GM19438 (cell line): ENCODE data around the gene NDUFB8.

Experiments
- ATAC-seq: cut with Tn5 transposase; IDR thresholded peaks from one replicate; pipeline ENCODE4 v1.9.1; 2021; ENCODE audit warnings: low read depth; ENCODE audit not compliant: unreplicated experiment

NDUFB8 gene

DNA sequence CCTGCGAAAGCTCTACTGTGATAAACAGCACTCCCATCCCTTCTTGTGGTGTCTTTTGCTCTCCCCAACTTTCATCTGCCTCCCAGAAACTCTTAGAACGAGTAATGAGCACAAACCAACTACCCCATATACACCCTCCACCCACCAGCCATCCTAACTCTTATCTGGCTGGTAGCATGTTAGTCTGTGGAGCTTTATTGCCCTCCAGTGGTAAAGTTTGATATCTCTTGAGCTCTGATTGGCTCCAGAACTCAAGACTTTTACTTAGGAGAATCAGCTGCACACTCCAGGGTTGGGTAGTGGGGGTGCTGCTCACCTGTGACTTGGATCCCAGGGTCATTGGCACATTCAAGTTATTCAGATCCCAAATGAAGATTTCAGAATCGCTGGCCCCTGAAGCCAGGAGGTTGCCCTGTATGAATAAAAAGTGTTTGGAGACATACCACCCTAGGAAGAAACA lies 20.9 kb downstream of the NDUFB8 start:
- ATAC-seq, result peak; percentile 48

DNA sequence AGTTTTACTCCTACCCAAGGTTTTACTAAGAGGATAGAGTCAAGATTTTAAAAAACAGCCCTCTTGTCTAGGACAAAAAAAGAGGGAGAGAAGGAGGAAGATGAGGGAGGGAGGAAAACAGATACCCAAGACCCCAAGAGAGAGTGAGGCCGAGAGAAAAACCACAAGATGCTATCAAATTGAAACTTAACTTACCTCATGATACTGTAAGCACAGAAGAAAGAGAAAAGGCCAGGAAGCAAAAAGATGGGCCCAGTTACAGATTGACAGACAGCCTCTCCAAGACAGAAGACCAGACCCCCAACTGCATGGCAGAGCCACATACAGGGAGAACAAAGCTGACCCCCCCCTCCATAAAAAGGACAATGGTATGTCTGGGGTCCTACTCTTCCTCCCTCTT lies 21.4 kb downstream of the NDUFB8 start:
- ATAC-seq, result no peak

DNA sequence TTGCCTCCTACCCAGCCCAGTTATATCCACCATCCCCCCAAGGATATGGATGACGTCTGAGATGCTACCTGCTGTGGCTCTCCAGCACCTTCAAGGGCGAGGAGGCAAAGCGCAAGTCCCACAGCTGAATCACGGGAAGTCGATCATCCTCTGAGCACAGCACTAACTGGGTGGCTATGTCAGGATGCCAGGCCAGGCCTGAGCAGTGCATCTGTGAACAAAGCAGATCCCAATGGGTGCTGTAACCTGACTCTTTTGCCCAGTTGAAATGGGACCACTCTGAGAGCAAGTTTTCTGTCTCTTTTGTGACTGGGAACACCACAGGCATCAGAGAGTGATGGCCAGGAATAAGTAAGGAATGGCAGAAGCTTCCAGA lies 22.3 kb downstream of the NDUFB8 start:
- ATAC-seq, result no peak

DNA sequence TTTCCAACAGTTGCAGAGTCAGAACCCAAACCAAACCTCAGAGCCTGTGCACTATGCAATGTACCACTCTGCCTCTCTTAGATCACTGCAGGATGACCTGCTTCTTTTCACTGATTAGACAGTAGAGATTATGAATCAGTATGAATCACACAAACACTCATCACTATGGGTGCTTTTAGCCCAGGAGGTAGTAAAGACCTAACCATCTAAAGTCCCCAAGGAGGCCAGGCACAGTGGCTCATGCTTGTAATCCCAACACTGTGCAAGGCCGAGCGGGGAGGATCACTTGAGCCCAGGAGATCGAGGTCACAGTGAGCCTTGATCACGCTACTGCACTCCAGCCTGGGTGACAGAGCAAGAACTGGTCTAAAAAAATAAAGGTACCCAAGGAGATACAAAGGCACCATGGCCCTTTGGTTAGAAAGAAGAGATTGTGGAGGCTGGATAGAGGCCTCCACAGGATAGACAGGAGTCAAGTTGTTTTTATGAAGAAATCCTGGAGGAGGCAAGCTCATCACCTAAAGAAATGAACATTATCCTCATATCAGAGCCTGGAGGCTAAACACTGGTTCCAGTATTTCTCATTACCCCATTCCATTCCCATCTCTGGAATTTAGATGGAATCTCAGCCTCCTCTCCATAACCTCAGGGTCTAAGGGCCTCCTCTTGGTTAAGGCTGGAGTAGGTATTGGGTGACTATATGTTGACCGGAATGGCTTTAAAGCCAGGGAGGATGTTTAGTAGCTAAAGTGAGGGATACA lies 22.9 kb downstream of the NDUFB8 start:
- ATAC-seq, result no peak

DNA sequence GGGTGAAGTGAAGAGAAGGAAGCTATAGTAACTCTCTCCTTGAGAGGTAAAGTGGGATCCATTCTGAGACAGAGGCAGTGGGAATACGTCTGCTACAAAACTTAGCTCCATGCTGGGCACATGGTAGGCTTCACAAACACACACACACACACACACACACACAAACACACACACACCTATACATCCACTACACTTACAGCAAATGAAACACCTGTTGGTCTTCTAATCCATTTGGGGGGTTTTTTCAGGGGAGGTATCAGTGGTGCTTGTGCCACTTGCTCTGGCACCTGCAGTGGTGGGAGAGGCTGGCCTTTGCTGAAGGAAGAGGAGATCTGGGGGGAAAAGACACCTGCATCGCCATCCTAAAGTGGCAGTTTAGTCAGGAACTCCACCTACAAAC lies 24.5 kb downstream of the NDUFB8 start:
- ATAC-seq, result no peak

DNA sequence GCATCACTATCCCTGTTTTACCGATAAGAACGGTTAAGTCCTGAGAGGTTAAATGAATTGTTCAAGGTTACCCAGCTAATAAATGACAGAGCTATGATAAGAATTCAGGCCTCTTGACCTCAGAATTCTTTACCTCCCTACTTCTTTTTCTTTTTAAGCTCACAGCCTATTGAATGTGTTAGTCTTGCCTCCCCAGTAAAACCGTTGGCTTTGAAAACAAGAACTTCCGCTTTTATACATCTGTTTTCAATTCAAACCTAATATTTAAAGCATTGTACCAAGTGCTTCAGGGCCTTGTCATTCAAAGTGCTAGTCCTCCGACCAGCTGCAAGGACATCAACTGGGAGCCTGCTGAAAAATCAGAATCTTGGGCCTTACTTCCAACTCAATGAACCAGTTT lies 25.6 kb downstream of the NDUFB8 start:
- no peak for ATAC-seq

DNA sequence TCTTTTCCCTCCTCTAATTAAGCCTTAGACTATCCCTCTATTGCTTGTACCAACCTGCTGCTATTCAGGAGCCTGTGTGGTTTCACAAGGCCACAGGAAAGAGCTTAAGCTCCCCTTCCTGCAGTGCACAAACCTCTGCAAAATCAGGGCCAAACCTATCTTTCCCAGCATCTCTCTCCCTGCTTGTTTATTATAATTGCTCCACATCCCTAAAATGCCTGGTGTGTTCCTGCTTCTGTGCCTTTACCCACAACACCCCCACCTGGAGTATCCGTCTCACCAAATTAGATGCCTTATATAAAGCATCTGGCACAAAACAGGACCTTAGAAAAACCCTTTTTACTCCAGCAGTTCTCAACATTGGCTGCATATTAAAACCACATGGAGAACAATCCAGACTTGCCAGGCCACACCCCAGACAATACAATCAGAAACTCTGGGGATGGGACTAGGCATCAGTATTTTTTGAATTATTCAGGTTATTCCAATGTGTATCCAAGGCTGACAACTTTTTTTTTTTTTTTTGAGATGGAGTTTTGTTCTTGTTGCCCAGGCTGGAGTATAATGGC lies 26.7 kb downstream of the NDUFB8 start:
- no peak for ATAC-seq

- ATAC-seq, result no peak
Measured at GRCh38 chr10:100501423-100501822, 28.2 kb downstream of the NDUFB8 start.

DNA sequence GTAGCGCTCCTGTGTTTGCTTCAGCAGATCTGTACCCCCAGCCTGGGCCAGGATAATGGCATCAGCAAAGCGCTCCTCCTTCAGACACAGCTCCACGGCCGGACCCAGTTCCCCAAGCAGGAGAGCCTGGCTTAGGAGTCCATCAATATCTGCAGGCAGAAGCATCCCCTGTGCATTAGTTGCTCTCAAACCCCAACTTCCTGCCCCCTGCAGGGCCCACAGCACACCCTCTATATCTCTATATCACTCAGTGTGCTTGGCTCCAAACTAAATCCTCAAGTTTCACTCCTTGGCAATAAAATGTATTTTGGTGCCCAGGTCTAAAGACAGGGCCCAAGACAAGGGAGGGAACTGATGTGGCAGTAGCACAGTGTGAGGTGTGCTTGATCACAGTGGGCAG lies 31.6 kb downstream of the NDUFB8 start:
- ATAC-seq, result no peak

DNA sequence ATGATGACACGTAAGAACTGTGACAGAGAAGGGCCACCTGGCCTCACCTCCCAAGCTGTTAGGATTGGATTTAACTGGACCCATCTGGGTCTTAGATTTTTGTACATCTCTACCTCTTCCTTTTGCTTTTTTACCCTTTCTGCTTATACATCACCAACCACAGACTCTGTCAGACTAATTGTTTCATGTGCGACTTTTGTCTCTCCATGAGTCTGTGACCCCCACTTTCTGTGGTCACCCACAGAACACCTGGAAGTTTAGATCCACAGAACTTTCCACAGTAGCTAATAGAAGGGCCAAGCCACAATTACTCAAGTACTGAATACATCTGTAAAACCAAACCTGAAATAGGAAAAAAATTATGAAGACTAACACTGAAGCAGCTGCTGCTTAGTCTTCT lies 33.1 kb downstream of the NDUFB8 start:
- no peak for ATAC-seq

- ATAC-seq, result no peak
Measured at GRCh38 chr10:100490531-100490930, 39.1 kb downstream of the NDUFB8 start.

DNA sequence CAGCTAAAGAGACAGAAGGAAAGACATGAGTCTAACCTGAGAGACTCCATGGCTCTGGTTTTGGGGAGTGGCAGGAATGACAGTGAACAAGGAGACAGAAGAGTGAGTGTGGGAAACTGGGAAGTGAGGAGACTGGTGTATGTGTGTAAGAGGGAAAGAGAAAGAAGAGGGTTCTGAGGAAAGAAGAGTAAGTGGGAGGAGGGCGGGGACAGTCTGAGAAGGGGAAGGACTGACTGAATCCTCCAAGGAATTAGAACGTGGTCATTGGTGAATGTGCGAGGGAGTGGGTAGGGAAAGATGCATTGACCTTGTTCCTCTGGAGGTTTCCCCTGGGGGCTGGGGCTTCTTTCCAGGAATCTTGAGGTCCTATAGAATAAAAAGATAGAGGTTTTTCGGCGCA lies 40.3 kb downstream of the NDUFB8 start:
- no peak for ATAC-seq

DNA sequence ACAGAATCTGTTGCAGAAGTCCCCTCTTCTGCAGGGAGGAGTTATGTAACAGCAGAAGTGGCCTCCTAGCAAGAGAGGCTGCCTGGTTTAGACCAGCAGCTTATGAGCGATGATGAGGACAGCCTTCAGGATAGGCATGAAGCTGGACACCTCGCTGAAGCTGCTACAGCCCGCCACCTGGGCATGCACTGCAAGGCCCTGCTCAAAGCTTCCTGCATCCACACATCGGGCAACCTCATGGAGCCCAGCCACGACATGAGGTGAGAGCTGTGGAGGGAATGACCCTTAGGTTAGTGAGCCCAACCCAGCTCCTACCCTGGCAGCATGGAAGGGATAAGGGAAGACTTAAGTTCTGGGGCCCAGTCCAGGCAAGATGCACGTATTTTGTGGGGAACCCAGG lies 42.1 kb downstream of the NDUFB8 start:
- no peak for ATAC-seq

GRCh38 chr10:100485801-100486495 lies 43.7 kb downstream of the NDUFB8 start:
- ATAC-seq, result no peak

DNA sequence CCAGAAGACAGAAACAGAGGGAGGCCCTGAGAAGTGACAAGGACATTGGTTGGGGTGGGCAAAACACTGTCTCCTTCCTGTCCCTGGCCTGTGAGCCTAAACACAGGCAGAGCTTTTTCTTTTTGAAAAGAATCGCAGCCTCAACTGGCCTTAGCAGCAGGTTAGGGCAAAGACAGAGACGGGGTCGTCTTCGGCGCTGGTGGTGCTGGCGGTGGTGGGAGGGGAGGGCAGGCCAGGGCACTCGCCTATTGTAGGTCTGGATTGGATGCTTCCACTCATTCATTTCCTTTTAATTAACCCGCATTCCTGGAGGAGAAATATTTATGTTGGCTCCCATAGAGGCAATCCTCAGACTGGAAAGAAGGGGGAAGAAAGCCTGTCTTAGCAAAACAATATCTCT lies 44.3 kb downstream of the NDUFB8 start:
- ATAC-seq, result no peak

- no peak for ATAC-seq
Measured at GRCh38 chr10:100483876-100484666, 45.6 kb downstream of the NDUFB8 start.

GRCh38 chr10:100482834-100483185 lies 46.9 kb downstream of the NDUFB8 start:
- no peak for ATAC-seq

- ATAC-seq, result peak; percentile 52
Measured at GRCh38 chr10:100482181-100482833, 47.4 kb downstream of the NDUFB8 start.

GRCh38 chr10:100481462-100482081 lies 48.1 kb downstream of the NDUFB8 start:
- peak; percentile 97 for ATAC-seq

GRCh38 chr10:100480002-100480401 lies 49.7 kb downstream of the NDUFB8 start:
- ATAC-seq, result no peak
